HG03045 (cell line): Measurements from ENCODE around the gene ARFIP1.

Source experiments
- ATAC-seq: cut with Tn5 transposase; IDR thresholded peaks from one replicate; pipeline ENCODE4 v1.9.1; 2021; ENCODE audit warnings: mild to moderate bottlenecking, moderate library complexity; ENCODE audit not compliant: unreplicated experiment

The ARFIP1 gene

GRCh38 chr4:152784490-152785350 lies 5.0 kb downstream of the ARFIP1 start:
- ATAC-seq, result no peak

GRCh38 chr4:152785639-152786615 lies 6.2 kb downstream of the ARFIP1 start:
- ATAC-seq, result no peak

- no peak for ATAC-seq
Measured at GRCh38 chr4:152786627-152787026, 6.9 kb downstream of the ARFIP1 start.

- ATAC-seq, result no peak
Measured at GRCh38 chr4:152795891-152796290, 16.1 kb downstream of the ARFIP1 start.

GRCh38 chr4:152803541-152803940 lies 23.8 kb downstream of the ARFIP1 start:
- ATAC-seq, result no peak

GRCh38 chr4:152805071-152805650 lies 25.4 kb downstream of the ARFIP1 start:
- ATAC-seq, result no peak

- ATAC-seq, result no peak
Measured at GRCh38 chr4:152805818-152806217, 26.1 kb downstream of the ARFIP1 start.

GRCh38 chr4:152806501-152807125 lies 26.9 kb downstream of the ARFIP1 start:
- ATAC-seq, result no peak

GRCh38 chr4:152807294-152807829 lies 27.6 kb downstream of the ARFIP1 start:
- ATAC-seq, result no peak

- no peak for ATAC-seq
Measured at GRCh38 chr4:152808670-152809069, 28.9 kb downstream of the ARFIP1 start.

GRCh38 chr4:152810715-152811287 lies 31.0 kb downstream of the ARFIP1 start:
- ATAC-seq, result no peak

- no peak for ATAC-seq
Measured at GRCh38 chr4:152815078-152815477, 35.3 kb downstream of the ARFIP1 start.

- no peak for ATAC-seq
Measured at GRCh38 chr4:152817331-152817730, 37.6 kb downstream of the ARFIP1 start.

GRCh38 chr4:152819026-152819645 lies 39.4 kb downstream of the ARFIP1 start:
- ATAC-seq, result no peak

GRCh38 chr4:152820073-152820472 lies 40.3 kb downstream of the ARFIP1 start:
- no peak for ATAC-seq

- no peak for ATAC-seq
Measured at GRCh38 chr4:152822323-152822722, 42.6 kb downstream of the ARFIP1 start.

- no peak for ATAC-seq
Measured at GRCh38 chr4:152824561-152824960, 44.8 kb downstream of the ARFIP1 start.

GRCh38 chr4:152825336-152825735 lies 45.6 kb downstream of the ARFIP1 start:
- ATAC-seq, result no peak

GRCh38 chr4:152828122-152828521 lies 48.4 kb downstream of the ARFIP1 start:
- ATAC-seq, result no peak

GRCh38 chr4:152831416-152831815 lies 51.7 kb downstream of the ARFIP1 start:
- no peak for ATAC-seq
